ENCODE data around the gene BTBD1. TPM values are rescaled to one million over a fixed set of nuclear protein-coding genes. Genes with fewer than 3 reads are reported as not detected.

Gene BTBD1
- total RNA-seq, 1 donor from 2014 or later: 155 TPM

DNA sequence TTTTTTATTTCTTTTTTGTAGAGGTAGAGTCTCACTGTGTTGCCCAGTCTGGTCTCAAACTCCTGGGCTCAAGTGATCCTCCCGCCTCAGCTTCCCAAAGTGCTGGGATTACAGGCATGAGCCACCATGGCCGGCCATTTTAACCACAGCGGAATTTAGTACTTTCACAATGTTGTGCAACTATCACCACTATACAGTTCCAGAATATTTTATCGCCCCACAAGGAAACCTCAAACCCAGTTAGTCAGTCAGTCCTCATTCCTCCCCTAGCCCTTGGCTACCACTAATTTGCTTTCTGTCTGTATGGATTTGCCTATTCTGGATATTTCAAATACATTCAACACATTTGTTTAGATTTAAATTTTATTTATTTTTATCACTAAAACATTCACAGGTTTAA lies 99.0 kb downstream of the BTBD1 start:
- no peak for ATAC-seq
- no peak for DNase-seq
- intact Hi-C loops (cut with micrococcal nuclease): no loop called here

DNA sequence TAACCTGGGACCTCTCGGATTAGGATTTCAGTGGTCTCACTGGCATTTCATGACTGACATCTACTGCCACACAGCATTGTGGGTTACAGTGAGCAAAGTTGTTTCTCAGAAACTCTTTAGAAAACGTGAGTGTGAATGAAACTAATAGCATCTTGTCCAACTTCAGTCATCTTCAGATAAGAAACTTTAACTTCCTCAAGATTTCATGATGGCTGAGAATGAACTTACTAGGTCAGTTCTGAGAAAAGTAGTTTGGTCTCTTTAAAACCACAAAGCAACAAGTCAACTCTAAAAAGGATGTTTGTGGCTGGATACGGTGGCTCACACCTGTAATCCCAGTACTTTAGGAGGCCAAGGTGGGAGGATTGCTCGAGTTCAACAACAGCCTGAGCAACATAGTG lies 100.4 kb downstream of the BTBD1 start:
- intact Hi-C loops (cut with micrococcal nuclease): no loop called here
- no peak for DNase-seq
- no peak for ATAC-seq

Small RNAs within 50 kb of the gene (microRNA-seq; reads per million reads assigned to microRNA genes)
- not detected for gene MIR4515 (ENCODE audit: borderline number of aligned reads)

Other genes with a start within 250 kb of the BTBD1 start
- gene HOMER2, start 114.5 kb downstream of the BTBD1 start, total RNA-seq: 59.4 TPM
- gene RAMAC, start 81.0 kb downstream of the BTBD1 start, total RNA-seq: 15.0 TPM
- gene C15orf40, start 55.6 kb downstream of the BTBD1 start, total RNA-seq: 8.8 TPM
- gene TM6SF1, start 40.4 kb upstream of the BTBD1 start, total RNA-seq: 6.5 TPM
- gene HDGFL3, start 140.6 kb upstream of the BTBD1 start, total RNA-seq: 36.7 TPM
- 1.2 TPM for gene BNC1, start 217.4 kb upstream of the BTBD1 start, total RNA-seq

Data from left ventricle myocardium superior (tissue), 1 donor.